ENCODE measurements around the gene FAM117A. TPM values are rescaled to one million over a fixed set of nuclear protein-coding genes. Genes with fewer than 3 reads are reported as not detected.

The FAM117A gene
- polyA plus RNA-seq, 1 of the 3 experiments (the other 2 are of a cell fraction), result 7.8 TPM

- TF ChIP-seq SMC3 (IDR thresholded peaks at IDR 0.05; ENCODE audit: low read depth, low read length) (no peak), TCF12 (IDR thresholded peaks at IDR 0.05) (no peak)
- TF ChIP-seq, protein P1, sequence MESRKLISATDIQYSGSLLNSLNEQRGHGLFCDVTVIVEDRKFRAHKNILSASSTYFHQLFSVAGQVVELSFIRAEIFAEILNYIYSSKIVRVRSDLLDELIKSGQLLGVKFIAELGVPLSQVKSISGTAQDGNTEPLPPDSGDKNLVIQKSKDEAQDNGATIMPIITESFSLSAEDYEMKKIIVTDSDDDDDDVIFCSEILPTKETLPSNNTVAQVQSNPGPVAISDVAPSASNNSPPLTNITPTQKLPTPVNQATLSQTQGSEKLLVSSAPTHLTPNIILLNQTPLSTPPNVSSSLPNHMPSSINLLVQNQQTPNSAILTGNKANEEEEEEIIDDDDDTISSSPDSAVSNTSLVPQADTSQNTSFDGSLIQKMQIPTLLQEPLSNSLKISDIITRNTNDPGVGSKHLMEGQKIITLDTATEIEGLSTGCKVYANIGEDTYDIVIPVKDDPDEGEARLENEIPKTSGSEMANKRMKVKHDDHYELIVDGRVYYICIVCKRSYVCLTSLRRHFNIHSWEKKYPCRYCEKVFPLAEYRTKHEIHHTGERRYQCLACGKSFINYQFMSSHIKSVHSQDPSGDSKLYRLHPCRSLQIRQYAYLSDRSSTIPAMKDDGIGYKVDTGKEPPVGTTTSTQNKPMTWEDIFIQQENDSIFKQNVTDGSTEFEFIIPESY (IDR thresholded peaks at IDR 0.05; ENCODE audit: borderline replicate concordance, low read depth), result no peak
Observed at GRCh38 chr17:49707246-49707607, 56.7 kb downstream of the FAM117A start (continued).

DNA sequence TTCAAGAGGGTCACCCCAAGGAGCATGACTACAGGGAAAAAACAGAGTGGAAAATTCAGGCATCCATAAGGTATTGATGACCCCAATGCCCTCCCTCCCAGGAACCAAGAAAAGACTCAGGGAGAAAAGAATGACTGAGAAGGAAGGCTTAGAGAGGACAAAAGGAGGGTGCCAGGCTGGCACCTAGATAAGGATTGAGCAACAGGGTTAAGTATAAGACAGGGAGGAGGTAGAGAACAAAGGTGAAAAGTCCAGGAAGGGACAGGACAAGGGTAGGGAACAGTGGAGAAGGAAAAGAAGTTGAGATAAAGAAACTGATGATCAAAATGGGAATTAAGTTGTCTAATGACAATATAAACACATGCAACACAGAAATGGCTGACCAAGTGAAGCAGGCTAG lies 58.7 kb downstream of the FAM117A start:
- Histone ChIP-seq H3K79me2 (ENCODE audit: insufficient read depth) (peaks cover 26% of the 10 kb centered on the region), H3K27ac (ENCODE audit: low read depth in 2 of 2, low read length in 1 of 2) (no peak overlapping the region), H3K36me3 (replicated peaks in 1 of 2; ENCODE audit: control insufficient read depth in 1 of 2, insufficient read depth in 2 of 2, low read length in 1 of 2) (peaks cover 45 to 49% of the 10 kb centered on the region in 2 experiments), H3K27me3 (ENCODE audit: insufficient read depth) (no peaks in the 10 kb centered on the region), H3K9ac (no peak overlapping the region), H3K4me3 (ENCODE audit: low read depth in 2 of 2, low read length in 1 of 2) (no peak overlapping the region), H3K9me2 (no peaks in the 10 kb centered on the region), H3F3A (replicated peaks; ENCODE audit: insufficient read depth) (peaks cover 7% of the 10 kb centered on the region), H2AFZ (ENCODE audit: low read depth) (no peak overlapping the region), H4K20me1 (ENCODE audit: insufficient read depth) (no peaks in the 10 kb centered on the region), H3K4me2 (no peak overlapping the region), H3K9me3 (no peaks in the 10 kb centered on the region), H3K4me1 (ENCODE audit: control insufficient read depth in 1 of 2, insufficient read depth in 2 of 2, low read depth in 1 of 2, low read length in 1 of 2) (peaks cover 8 to 17% of the 10 kb centered on the region in 2 experiments; a peak in 2 of 4 replicates)
- TF ChIP-seq RCOR1 (IDR thresholded peaks at IDR 0.05; ENCODE audit: low read length) (no peak), POLR2AphosphoS5 (IDR thresholded peaks at IDR 0.05; ENCODE audit: low read depth, low read length) (no peak), RAD21 (IDR thresholded peaks at IDR 0.05; ENCODE audit: low read length) (no peak), CHD2 (IDR thresholded peaks at IDR 0.05; ENCODE audit: low read length, partially characterized antibody) (no peak), TAF1 (IDR thresholded peaks at IDR 0.05; ENCODE audit: borderline replicate concordance, low read depth, low read length) (no peak), ELF1 (IDR thresholded peaks at IDR 0.05) (no peak), FOXJ3 (CRISPR knock-in tag; IDR thresholded peaks at IDR 0.05) (no peak), TCF12 (IDR thresholded peaks at IDR 0.05) (no peak), MXI1 (IDR thresholded peaks at IDR 0.05; ENCODE audit: low read depth, low read length) (no peak)
- TF ChIP-seq, protein P2, sequence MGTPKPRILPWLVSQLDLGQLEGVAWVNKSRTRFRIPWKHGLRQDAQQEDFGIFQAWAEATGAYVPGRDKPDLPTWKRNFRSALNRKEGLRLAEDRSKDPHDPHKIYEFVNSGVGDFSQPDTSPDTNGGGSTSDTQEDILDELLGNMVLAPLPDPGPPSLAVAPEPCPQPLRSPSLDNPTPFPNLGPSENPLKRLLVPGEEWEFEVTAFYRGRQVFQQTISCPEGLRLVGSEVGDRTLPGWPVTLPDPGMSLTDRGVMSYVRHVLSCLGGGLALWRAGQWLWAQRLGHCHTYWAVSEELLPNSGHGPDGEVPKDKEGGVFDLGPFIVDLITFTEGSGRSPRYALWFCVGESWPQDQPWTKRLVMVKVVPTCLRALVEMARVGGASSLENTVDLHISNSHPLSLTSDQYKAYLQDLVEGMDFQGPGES (IDR thresholded peaks at IDR 0.05; ENCODE audit: low read depth, low read length), result no peak
- TF ChIP-seq, protein P3, sequence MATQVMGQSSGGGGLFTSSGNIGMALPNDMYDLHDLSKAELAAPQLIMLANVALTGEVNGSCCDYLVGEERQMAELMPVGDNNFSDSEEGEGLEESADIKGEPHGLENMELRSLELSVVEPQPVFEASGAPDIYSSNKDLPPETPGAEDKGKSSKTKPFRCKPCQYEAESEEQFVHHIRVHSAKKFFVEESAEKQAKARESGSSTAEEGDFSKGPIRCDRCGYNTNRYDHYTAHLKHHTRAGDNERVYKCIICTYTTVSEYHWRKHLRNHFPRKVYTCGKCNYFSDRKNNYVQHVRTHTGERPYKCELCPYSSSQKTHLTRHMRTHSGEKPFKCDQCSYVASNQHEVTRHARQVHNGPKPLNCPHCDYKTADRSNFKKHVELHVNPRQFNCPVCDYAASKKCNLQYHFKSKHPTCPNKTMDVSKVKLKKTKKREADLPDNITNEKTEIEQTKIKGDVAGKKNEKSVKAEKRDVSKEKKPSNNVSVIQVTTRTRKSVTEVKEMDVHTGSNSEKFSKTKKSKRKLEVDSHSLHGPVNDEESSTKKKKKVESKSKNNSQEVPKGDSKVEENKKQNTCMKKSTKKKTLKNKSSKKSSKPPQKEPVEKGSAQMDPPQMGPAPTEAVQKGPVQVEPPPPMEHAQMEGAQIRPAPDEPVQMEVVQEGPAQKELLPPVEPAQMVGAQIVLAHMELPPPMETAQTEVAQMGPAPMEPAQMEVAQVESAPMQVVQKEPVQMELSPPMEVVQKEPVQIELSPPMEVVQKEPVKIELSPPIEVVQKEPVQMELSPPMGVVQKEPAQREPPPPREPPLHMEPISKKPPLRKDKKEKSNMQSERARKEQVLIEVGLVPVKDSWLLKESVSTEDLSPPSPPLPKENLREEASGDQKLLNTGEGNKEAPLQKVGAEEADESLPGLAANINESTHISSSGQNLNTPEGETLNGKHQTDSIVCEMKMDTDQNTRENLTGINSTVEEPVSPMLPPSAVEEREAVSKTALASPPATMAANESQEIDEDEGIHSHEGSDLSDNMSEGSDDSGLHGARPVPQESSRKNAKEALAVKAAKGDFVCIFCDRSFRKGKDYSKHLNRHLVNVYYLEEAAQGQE (IDR thresholded peaks at IDR 0.05; ENCODE audit: low read depth, low read length), result no peak
- ChIA-PET POLR2A (no interaction called here), CTCF (interaction anchor here (1.6 to 50.8 kb wide), 4 partner anchors 8 to 297 kb away, joined by 4 to 2107 read pairs (median 54); partner anchors contain the start of gene NXPH3)
- DNase-seq, result no peak
